Duodenal mucosa (tissue), 2 donors: Measurements from ENCODE around the gene CEL.

Experiments used
- H3K27ac ChIP-seq: one replicate; pipeline ENCODE4 v1.7.0; 2013; ENCODE audit warnings: low read depth, low read length
- H3K27me3 ChIP-seq, 2 donors: one replicate each; pipeline ENCODE4 v1.7.0; 2013; ENCODE audit warnings: low read length in 2 of 2, control low read depth in 1 of 2; ENCODE audit not compliant: insufficient read depth in 2 of 2, control insufficient read depth in 1 of 2
- H3K36me3 ChIP-seq, 2 donors: one replicate each; pipeline ENCODE4 v1.7.0; 2013; ENCODE audit warnings: low read length in 2 of 2, control low read depth in 1 of 2; ENCODE audit not compliant: insufficient read depth in 2 of 2, control insufficient read depth in 1 of 2
- H3K4me1 ChIP-seq, 2 donors: one replicate each; pipeline ENCODE4 v1.7.0; 2013; ENCODE audit warnings: low read length in 2 of 2, control low read depth in 1 of 2; ENCODE audit not compliant: insufficient read depth in 2 of 2, control insufficient read depth in 1 of 2
- H3K4me3 ChIP-seq, 2 donors: one replicate each; pipeline ENCODE4 v1.7.0; 2013; ENCODE audit warnings: low read length in 2 of 2, low read depth in 1 of 2
- H3K9ac ChIP-seq, 2 donors: one replicate each; pipeline ENCODE4 v1.7.0; 2013; ENCODE audit warnings: low read length in 2 of 2, low read depth in 1 of 2
- H3K9me3 ChIP-seq, 2 donors: one replicate each; pipeline ENCODE4 v1.7.0; 2013; ENCODE audit warnings: low read length in 2 of 2, control low read depth in 1 of 2; ENCODE audit not compliant: control insufficient read depth in 1 of 2

Gene CEL

DNA sequence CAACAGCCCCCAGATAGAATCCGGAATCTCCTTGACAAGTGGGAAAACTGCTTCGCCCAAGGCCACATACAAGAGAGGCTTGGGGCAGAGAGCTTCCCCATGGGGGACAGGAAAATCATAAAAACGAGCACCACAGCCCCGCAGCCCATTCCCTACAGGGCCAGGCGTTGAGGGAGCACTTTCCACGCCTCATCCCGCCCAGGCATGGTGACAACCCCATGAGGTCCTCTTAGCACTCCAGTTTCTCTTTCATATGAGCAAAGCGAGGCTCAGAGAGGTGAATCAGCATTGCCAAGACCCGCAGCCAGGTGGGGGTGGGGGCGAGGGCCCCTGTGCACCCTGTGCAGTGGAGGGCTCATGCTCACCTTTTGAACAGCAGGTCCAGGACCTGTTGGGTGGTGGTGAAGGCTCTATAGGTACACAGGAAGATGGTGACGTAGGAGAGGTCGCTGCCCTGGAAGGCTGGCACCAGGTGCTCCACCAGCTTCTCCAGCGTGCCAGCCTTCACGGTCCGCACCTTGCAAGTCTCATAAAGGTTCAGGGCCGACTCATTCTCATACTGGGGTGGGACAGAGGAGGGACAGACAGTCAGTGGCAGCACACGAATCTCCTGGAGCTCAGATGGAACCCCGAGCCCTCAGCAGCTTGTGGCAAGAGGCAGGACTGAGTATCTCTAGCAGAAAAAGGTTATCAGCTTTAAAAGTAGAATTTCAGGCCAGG is 48.3 kb downstream of the CEL start:
- Histone ChIP-seq H3K4me3 (no peak overlapping the region), H3K36me3 (peaks cover 29 to 72% of the 10 kb centered on the region in 2 donors), H3K27ac (no peak overlapping the region), H3K4me1 (peaks cover 29% of the 10 kb centered on the region in 2 donors), H3K9me3 (no peaks in the 10 kb centered on the region), H3K9ac (no peak overlapping the region), H3K27me3 (no peaks in the 10 kb centered on the region)

DNA sequence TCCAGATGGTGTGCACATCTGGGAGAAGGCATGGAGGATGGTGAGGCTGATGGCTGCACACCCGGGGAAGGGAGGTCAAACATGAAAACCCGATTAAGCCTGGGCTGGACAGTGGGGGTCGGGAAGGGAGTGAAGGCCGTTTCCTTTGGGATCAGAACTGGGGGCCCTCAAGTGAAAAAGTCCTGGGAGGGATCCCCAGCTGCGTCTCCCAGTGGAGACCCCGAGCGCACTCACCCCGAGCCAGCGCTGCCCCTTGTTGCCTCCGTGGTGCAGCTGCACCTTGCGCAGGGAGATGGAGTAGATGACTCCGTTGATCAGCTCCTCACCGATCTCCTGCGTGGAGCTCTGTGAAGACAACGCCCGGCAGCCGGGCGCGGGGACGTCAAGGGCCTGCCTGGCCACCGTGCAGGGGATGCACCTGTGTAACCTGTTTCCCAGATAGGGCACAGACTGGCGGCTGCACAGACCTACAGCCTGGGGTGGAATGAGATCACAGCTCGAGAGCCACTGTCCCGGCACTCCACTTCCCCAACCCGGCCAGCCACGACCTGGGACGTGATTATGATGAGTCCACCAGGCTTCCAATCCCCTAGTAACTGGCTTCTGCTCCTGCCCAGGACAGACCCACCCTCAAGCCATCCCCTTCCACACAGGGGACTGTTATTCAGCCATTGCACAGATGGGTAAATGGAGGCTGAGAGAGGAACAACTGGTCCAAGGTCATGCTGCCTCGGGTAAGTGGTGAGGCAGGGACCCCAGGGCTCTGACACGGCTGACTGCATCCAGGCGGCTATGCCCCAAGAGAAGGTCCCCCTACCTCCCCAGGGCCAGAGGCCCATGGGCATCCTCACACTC is 50.3 kb downstream of the CEL start:
- Histone ChIP-seq H3K27me3 (no peaks in the 10 kb centered on the region), H3K9me3 (no peaks in the 10 kb centered on the region), H3K4me3 (no peak overlapping the region), H3K4me1 (peaks cover 48 to 49% of the 10 kb centered on the region in 2 donors), H3K27ac (no peak overlapping the region), H3K36me3 (peaks cover 18 to 55% of the 10 kb centered on the region in 2 donors), H3K9ac (no peak overlapping the region)

DNA sequence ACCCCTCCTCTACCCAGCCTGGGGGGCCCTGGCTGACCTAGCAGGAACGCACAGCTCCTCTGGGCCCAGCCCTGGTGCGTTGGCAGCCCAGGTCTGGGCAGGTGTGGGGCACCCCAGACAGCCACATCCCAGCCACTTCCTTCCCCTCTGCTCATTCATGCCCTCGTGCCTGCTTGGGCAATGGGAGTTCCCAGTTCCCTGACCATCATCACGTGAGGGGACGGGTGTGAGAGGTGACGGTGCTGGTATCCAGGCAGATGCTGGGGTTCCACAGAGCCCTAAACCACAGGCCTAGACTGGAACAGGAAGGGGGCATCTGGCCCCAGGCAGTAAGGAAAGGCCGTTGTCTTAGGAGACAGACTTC is 50.9 kb downstream of the CEL start:
- no peaks in the 10 kb centered on the region for H3K9me3 ChIP-seq
- H3K27me3 ChIP-seq, result no peaks in the 10 kb centered on the region
- H3K4me3 ChIP-seq, result peak overlapping the region in 1 of 2 donors; percentile 3
- no peak overlapping the region for H3K27ac ChIP-seq
- peaks cover 12 to 49% of the 10 kb centered on the region in 2 donors for H3K36me3 ChIP-seq
- peaks cover 54 to 55% of the 10 kb centered on the region in 2 donors for H3K4me1 ChIP-seq
- H3K9ac ChIP-seq, result no peak overlapping the region

DNA sequence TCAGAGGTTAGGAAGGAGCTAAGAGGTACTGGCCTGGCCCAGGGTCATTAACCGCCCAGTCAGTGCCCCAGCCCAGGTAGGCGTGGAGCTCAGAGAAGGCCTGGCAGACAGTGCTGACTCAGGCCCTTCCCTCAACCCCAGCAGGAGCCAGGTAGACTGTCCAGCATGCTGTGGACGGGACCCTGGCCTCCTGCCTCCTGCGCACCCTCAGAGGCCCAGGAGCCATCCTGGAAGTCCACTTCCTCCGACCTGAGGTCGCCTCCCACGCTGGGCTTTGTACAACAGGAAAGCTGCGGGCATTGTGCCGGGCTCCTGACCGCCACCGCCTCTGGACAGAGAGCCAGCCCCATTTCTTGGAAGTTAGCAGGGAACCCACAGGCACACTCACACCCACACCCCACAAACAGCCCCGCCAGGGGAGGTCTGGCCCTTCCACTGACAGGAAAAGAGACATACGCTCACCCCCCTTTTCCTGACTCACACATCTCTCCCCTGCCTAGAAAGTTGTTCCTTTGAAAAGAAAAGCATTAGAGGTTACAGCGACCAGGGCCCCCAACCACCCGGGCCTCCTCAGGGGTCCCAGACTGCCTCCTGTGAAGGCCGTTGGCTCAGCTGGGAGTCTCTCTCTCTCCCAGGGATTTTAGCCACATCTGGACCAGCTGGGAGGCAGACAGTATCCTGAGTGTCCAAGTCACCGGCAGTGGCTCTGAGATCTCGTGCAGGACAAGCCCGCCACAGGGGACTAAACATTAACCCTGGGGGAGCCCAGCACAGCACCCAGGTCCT is 51.6 kb downstream of the CEL start:
- Histone ChIP-seq H3K4me3 (no peak overlapping the region), H3K4me1 (peaks cover 61 to 62% of the 10 kb centered on the region in 2 donors), H3K9ac (no peak overlapping the region)

DNA sequence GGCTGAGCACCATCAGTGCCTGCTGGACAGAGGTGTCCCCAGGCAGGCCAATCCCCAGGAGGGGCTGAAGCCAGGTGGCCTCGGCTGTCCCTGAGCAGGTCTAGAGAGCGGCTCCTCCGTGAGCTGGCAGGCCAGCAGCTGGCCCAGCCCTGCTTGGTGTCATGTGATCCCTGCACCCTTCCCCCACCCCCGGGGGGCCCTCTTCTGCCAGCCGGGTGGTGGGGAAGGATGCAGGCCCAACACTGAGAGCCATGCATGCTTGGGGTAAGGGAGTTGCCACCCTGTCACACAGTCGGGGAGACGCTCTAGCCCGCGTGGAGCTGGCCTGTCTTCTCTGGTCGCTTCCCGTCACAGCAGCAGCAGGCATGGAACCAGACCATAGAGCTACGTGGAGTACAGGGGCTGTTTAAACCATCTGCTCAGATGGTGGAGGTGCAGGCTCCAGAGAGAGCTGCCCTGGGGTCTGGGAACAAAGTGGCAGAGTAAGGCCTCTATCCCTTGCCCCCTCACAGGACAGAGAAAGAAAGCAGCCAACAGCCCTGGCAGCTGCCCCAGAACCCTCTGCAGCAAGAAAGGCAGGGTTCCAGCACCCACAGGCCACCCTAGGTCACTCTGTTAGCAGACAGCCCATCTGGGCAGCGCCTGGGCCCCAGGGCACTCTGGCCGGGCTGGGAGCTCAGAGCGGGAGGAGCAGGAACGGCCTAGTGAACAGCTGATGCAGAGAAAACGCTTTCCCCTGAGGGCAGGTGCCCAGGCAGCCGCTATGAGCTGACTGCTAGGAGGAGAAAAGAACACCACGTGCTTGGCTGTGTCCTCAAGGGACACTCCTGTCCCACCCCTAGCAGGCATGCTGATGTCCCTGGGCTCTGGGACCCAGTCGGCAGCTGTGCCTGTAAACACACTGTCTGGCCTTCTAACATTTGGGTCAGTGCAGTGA is 52.4 kb downstream of the CEL start:
- H3K27ac ChIP-seq, result peak overlapping the region; percentile 37
- H3K4me1 ChIP-seq, result peaks cover 68 to 70% of the 10 kb centered on the region in 2 donors
- H3K27me3 ChIP-seq, result no peaks in the 10 kb centered on the region
- H3K4me3 ChIP-seq, result no peak overlapping the region
- no peaks in the 10 kb centered on the region for H3K9me3 ChIP-seq
- H3K9ac ChIP-seq, result peak overlapping the region in 1 of 2 donors; percentile 35
- peaks cover 0 to 34% of the 10 kb centered on the region in 2 donors for H3K36me3 ChIP-seq

More for the DNA sequence above, 51.6 kb downstream of the CEL start:
- peak overlapping the region; percentile 56 for H3K27ac ChIP-seq
- H3K9me3 ChIP-seq, result no peaks in the 10 kb centered on the region
- H3K36me3 ChIP-seq, result peaks cover 5 to 42% of the 10 kb centered on the region in 2 donors
- H3K27me3 ChIP-seq, result no peaks in the 10 kb centered on the region

DNA sequence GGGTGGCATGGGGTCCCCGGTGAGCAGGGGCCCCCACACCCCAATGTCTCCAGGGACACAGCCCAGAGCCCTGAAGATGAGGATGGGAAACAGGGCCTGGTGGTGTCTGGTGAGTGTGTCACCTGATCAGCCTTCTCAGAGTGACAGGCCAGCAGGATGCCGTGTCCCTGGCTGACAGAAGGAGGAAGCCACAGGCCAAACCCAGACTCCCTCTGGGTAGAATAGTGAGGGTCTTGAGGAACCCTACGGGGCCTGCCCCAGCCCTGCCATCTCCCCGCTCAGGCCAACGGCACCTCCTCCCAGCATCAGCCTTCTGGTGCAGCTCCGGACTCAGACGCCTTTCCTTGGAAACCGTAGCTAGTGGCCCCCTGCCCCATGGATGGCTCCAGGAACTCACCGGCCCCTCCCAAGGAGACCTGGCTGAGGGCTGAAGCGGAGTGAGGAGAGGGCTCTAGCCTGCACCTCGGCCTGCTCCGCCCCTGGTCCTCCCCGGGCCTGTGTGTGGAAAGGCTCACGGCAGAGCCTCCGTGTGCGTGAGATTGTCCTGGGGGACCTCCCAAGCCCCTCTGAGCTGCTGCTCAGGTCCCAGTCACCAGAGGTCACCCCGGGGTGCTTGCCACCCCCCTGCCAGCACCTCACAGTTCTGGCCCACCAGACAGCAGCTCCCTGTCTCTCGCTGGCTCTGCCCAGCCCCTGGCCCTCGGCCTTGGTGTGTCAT is 53.3 kb downstream of the CEL start:
- H3K9me3 ChIP-seq, result no peaks in the 10 kb centered on the region
- H3K4me1 ChIP-seq, result peaks cover 75 to 79% of the 10 kb centered on the region in 2 donors
- H3K36me3 ChIP-seq, result peaks cover 0 to 25% of the 10 kb centered on the region in 2 donors
- H3K4me3 ChIP-seq, result no peak overlapping the region
- no peaks in the 10 kb centered on the region for H3K27me3 ChIP-seq
- H3K27ac ChIP-seq, result peak overlapping the region; percentile 37
- H3K9ac ChIP-seq, result peak overlapping the region in 1 of 2 donors; percentile 35

DNA sequence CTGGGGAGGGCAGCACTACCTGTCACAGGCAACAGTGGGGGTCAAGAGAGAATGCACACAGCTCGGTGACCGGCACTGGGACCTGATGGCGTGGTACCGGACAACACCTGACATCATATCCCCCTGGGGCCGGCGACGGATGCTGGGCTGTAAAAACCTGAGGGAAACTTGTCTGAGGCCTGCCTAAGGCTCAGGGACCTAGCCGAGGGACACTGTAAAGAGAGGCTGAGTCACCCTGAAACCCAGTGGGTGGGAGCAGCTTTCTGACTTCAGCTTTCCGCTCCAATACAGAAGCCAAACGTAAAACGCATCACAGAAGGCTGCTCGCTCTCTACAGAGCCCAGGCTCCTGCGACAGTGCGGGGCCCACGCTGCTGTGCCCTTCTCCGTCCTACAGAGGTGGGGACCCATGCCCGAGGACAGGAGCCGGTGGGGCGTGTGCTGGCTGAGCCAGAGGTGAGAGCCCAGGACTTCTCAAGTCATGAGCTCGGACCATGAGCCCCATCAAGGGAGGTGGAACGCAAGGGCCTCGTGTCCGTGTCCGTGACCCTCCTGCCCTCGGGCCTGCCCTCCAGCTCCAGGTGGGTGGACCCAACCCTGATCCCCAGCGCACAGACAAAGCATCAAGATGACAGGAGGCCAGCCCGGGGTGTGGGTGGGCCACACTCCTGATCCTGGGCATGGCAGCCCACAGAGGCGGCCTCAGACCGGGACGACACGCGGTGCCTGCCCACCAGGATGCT is 54.0 kb downstream of the CEL start:
- Histone ChIP-seq H3K4me3 (peak overlapping the region in 1 of 2 donors; percentile 1), H3K27ac (no peak overlapping the region)

DNA sequence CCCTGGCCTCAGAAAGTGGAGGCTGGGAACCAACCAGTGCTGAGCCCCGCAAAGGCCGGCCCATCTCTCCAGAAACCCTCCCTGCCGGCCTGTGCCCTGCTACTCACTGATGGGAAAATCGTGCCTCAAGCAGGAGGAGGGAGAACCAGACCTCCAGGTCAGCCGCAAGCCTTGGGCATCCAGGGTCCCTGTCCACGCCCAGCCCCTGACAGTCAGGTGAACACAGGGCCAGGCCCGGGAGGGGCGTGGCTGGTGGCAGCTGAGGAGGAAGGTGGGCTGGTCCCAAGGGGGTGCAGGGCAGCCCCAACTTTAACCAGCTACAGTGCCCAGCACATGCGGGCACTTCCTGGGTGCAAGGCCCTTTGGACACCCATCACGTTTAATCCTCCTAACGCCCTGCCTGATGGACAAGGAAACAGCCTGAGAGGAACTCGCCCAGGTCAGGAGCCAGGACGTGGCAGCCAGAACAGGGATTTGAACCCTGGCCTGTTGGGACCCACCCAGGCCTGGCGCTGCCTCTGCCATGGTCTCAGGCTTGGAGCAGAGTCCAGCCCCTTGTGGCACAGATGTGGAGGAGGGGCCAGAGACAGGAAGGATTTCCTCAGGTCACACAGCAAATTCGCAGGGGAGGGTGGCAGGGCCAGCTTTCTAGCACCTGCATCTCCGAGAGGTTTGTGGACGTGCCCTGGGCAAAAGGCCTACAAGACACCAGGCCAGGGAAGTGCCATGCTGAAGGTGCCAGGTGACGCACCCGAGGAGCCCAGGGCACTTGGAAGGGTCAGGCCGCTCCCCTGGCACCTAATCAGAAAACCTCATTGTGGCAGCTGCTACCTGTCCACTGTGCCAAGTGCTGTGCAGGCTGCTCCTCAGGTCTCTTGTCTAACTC is 54.8 kb downstream of the CEL start:
- Histone ChIP-seq H3K9ac (peak overlapping the region; percentile 20 to 23), H3K27me3 (no peaks in the 10 kb centered on the region), H3K9me3 (no peaks in the 10 kb centered on the region), H3K4me3 (no peak overlapping the region), H3K27ac (no peak overlapping the region), H3K36me3 (peaks cover 0 to 10% of the 10 kb centered on the region in 2 donors), H3K4me1 (peaks cover 79 to 84% of the 10 kb centered on the region in 2 donors)

More for the DNA sequence above, 54.0 kb downstream of the CEL start:
- Histone ChIP-seq H3K9ac (peak overlapping the region; percentile 20 to 35), H3K27me3 (no peaks in the 10 kb centered on the region), H3K36me3 (peaks cover 0 to 18% of the 10 kb centered on the region in 2 donors), H3K4me1 (peaks cover 76 to 80% of the 10 kb centered on the region in 2 donors), H3K9me3 (no peaks in the 10 kb centered on the region)
